ENCODE measurements around the gene DMXL2. TPM values are rescaled to one million over a fixed set of nuclear protein-coding genes. Genes with fewer than 3 reads are reported as not detected.
A peak's percentile ranks its signal among the peaks of the same experiment; 100 is the strongest.

DMXL2 gene
- total and polyA plus RNA-seq, 9 of the 15 experiments (the other 6 are each of a cell fraction or from before 2014, with no cell fraction given): 9.3 to 57.7 (median 30.7) TPM

DNA sequence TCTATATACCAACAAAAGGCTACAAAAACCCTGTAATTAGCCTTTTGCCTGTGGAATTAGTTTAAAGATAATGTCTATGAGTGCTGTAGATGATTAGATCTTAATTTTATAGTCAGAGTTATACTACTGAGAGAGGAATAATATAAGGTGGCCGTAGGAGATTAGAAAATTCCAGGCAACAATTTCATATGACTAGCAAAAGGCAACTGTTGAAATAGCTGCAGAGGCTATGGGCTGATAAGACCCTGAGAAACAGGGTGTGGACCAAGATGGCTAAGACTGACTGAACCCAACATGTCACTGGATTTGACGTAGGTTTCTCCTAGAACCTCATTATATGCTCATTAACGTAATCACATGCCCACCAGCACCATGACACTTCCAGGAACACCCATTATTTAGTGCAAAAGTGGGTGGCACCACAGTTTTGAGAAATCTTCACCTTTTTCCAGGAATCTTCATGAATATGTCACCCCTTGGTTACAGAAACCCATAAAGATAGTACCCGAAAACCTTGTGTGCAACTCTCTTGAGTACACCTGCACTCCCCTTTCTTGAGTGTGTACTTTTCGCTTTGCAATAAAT is 29.6 kb upstream of the DMXL2 start (continued):
- no peak for TF ChIP-seq HNRNPUL1 (IDR thresholded peaks at IDR 0.05; ENCODE audit: low read length)
- TF ChIP-seq, protein P1, sequence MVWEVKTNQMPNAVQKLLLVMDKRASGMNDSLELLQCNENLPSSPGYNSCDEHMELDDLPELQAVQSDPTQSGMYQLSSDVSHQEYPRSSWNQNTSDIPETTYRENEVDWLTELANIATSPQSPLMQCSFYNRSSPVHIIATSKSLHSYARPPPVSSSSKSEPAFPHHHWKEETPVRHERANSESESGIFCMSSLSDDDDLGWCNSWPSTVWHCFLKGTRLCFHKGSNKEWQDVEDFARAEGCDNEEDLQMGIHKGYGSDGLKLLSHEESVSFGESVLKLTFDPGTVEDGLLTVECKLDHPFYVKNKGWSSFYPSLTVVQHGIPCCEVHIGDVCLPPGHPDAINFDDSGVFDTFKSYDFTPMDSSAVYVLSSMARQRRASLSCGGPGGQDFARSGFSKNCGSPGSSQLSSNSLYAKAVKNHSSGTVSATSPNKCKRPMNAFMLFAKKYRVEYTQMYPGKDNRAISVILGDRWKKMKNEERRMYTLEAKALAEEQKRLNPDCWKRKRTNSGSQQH (CRISPR knock-in tag; IDR thresholded peaks at IDR 0.05): no peak
- TF ChIP-seq, protein P2, sequence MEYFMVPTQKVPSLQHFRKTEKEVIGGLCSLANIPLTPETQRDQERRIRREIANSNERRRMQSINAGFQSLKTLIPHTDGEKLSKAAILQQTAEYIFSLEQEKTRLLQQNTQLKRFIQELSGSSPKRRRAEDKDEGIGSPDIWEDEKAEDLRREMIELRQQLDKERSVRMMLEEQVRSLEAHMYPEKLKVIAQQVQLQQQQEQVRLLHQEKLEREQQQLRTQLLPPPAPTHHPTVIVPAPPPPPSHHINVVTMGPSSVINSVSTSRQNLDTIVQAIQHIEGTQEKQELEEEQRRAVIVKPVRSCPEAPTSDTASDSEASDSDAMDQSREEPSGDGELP (CRISPR knock-in tag; IDR thresholded peaks at IDR 0.05; ENCODE audit: borderline replicate concordance): no peak
- no peak for TF ChIP-seq NUFIP1 (IDR thresholded peaks at IDR 0.05; ENCODE audit: partially characterized antibody)
- TF ChIP-seq NR2C2 (CRISPR knock-in tag; IDR thresholded peaks at IDR 0.05): no peak
- peak; percentile 38; the same call in 1 of the 2 replicates for TF ChIP-seq NR2C2 (tag; IDR thresholded peaks at IDR 0.05)
- TF ChIP-seq, protein P3, sequence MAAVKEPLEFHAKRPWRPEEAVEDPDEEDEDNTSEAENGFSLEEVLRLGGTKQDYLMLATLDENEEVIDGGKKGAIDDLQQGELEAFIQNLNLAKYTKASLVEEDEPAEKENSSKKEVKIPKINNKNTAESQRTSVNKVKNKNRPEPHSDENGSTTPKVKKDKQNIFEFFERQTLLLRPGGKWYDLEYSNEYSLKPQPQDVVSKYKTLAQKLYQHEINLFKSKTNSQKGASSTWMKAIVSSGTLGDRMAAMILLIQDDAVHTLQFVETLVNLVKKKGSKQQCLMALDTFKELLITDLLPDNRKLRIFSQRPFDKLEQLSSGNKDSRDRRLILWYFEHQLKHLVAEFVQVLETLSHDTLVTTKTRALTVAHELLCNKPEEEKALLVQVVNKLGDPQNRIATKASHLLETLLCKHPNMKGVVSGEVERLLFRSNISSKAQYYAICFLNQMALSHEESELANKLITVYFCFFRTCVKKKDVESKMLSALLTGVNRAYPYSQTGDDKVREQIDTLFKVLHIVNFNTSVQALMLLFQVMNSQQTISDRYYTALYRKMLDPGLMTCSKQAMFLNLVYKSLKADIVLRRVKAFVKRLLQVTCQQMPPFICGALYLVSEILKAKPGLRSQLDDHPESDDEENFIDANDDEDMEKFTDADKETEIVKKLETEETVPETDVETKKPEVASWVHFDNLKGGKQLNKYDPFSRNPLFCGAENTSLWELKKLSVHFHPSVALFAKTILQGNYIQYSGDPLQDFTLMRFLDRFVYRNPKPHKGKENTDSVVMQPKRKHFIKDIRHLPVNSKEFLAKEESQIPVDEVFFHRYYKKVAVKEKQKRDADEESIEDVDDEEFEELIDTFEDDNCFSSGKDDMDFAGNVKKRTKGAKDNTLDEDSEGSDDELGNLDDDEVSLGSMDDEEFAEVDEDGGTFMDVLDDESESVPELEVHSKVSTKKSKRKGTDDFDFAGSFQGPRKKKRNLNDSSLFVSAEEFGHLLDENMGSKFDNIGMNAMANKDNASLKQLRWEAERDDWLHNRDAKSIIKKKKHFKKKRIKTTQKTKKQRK (IDR thresholded peaks at IDR 0.05; ENCODE audit: borderline replicate concordance, low read depth, low read length): no peak
- no peak for TF ChIP-seq NCOA2 (IDR thresholded peaks at IDR 0.05; ENCODE audit: partially characterized antibody in 2 of 2)
- TF ChIP-seq TAF1 (IDR thresholded peaks at IDR 0.05; ENCODE audit: control insufficient read depth, extremely low read depth, insufficient read depth, low read length, severe bottlenecking): no peak
- no peak for TF ChIP-seq TCF7L2 (IDR thresholded peaks at IDR 0.05; ENCODE audit: low read depth, low read length)
- TF ChIP-seq ZNF780A (CRISPR knock-in tag; IDR thresholded peaks at IDR 0.05): no peak
- no peak for TF ChIP-seq RBM34 (IDR thresholded peaks at IDR 0.05; ENCODE audit: borderline replicate concordance, insufficient read depth, low read length)
- TF ChIP-seq, protein P4, sequence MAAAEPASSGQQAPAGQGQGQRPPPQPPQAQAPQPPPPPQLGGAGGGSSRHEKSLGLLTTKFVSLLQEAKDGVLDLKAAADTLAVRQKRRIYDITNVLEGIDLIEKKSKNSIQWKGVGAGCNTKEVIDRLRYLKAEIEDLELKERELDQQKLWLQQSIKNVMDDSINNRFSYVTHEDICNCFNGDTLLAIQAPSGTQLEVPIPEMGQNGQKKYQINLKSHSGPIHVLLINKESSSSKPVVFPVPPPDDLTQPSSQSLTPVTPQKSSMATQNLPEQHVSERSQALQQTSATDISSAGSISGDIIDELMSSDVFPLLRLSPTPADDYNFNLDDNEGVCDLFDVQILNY (CRISPR knock-in tag; IDR thresholded peaks at IDR 0.05): no peak
- peak in 1 of 2 experiments; percentile 83; a peak in 2 of 4 replicates for TF ChIP-seq TBL1XR1 (IDR thresholded peaks at IDR 0.05; ENCODE audit: low read length in 2 of 2)
- peak; percentile 66; the same call in 1 of the 2 replicates for TF ChIP-seq LEF1 (IDR thresholded peaks at IDR 0.05)
- TF ChIP-seq, protein P5, sequence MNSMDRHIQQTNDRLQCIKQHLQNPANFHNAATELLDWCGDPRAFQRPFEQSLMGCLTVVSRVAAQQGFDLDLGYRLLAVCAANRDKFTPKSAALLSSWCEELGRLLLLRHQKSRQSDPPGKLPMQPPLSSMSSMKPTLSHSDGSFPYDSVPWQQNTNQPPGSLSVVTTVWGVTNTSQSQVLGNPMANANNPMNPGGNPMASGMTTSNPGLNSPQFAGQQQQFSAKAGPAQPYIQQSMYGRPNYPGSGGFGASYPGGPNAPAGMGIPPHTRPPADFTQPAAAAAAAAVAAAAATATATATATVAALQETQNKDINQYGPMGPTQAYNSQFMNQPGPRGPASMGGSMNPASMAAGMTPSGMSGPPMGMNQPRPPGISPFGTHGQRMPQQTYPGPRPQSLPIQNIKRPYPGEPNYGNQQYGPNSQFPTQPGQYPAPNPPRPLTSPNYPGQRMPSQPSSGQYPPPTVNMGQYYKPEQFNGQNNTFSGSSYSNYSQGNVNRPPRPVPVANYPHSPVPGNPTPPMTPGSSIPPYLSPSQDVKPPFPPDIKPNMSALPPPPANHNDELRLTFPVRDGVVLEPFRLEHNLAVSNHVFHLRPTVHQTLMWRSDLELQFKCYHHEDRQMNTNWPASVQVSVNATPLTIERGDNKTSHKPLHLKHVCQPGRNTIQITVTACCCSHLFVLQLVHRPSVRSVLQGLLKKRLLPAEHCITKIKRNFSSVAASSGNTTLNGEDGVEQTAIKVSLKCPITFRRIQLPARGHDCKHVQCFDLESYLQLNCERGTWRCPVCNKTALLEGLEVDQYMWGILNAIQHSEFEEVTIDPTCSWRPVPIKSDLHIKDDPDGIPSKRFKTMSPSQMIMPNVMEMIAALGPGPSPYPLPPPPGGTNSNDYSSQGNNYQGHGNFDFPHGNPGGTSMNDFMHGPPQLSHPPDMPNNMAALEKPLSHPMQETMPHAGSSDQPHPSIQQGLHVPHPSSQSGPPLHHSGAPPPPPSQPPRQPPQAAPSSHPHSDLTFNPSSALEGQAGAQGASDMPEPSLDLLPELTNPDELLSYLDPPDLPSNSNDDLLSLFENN (IDR thresholded peaks at IDR 0.05; ENCODE audit: low read depth in 2 of 2, low read length in 2 of 2): 0 out of 4 replicates have a peak, but pooled peaks of 1 of the 2 experiments have one; percentile 56
- TF ChIP-seq NFE2 (IDR thresholded peaks at IDR 0.05; ENCODE audit: low read depth): 0 out of 2 replicates have a peak, but pooled peaks have one; percentile 40
